K562 (cell line): ENCODE data around the gene ACOT7.
"Not testable (repeated sequence)": the region's sequence is repeated elsewhere in the genome, so short reads cannot be mapped to it uniquely, and the experiment has no call there.

ENCODE experiments used
- CTCF ChIP-seq, 3 experiments: IDR thresholded peaks in 2 of 3; conservative IDR thresholded peaks in 1 of 3; 2 replicates each; pipeline ENCODE4 v1.5.1; 2011 to 2012; ENCODE audit warnings: low read length in 3 of 3, mild to moderate bottlenecking in 3 of 3, control low read depth in 2 of 3, improper control_type of control experiment in 1 of 3, inconsistent platforms in 1 of 3, low read depth in 1 of 3, mixed read lengths in 1 of 3, moderate library complexity in 1 of 3; ENCODE audit not compliant: insufficient read depth in 2 of 3
- EP300 ChIP-seq: IDR thresholded peaks from 2 replicates; pipeline ENCODE4 v1.6.1; 2012; ENCODE audit warnings: low read length, improper control_type of control experiment
- NR1H2 ChIP-seq: sonication (generic); formaldehyde crosslinking; IDR thresholded peaks from 2 replicates; pipeline ENCODE4 v1.4.0; 2020; ENCODE audit warnings: mild to moderate bottlenecking, missing genetic modification reagents
- PTTG1 ChIP-seq: fragments of 450-650 bp; IDR thresholded peaks from 2 replicates; pipeline ENCODE4 v1.6.1; 2016; ENCODE audit warnings: low read depth, mild to moderate bottlenecking, missing genetic modification characterization, missing compliant biosample characterization

GRCh38 chr1:6437012-6437700 lies 43.6 kb upstream of the ACOT7 start:
- TF ChIP-seq PTTG1; CTCF (IDR thresholded peaks at IDR 0.05 in 2 of 3, conservative IDR thresholded peaks at IDR 0.05 in 1 of 3; ENCODE audit: insufficient read depth in 2 of 3, low read depth in 1 of 3, low read length in 3 of 3); NR1H2 (CRISPR knock-in tag); EP300: not testable (repeated sequence)
